Mucosa of rectum (tissue), 2 donors: ENCODE results near the gene MMP17.

Experiments
- H3K27ac ChIP-seq, 2 donors: one replicate each; pipeline ENCODE4 v1.7.0; 2013; ENCODE audit warnings: inconsistent platforms in 2 of 2, low read depth in 2 of 2, low read length in 2 of 2
- H3K27me3 ChIP-seq, 2 donors: one replicate each; pipeline ENCODE4 v1.7.0; 2013; ENCODE audit warnings: low read length in 2 of 2; ENCODE audit not compliant: control insufficient read depth in 2 of 2, insufficient read depth in 2 of 2
- H3K36me3 ChIP-seq, 2 donors: one replicate each; pipeline ENCODE4 v1.7.0; 2013; ENCODE audit warnings: low read length in 2 of 2; ENCODE audit not compliant: control insufficient read depth in 2 of 2, insufficient read depth in 2 of 2
- H3K4me1 ChIP-seq, 2 donors: one replicate each; pipeline ENCODE4 v1.7.0; 2013; ENCODE audit warnings: low read length in 2 of 2, mild to moderate bottlenecking in 1 of 2; ENCODE audit not compliant: control insufficient read depth in 2 of 2, insufficient read depth in 2 of 2
- H3K4me3 ChIP-seq, 2 donors: one replicate each; pipeline ENCODE4 v1.7.0; 2013; ENCODE audit warnings: low read length in 2 of 2
- H3K9ac ChIP-seq, 2 donors: one replicate each; pipeline ENCODE4 v1.7.0; 2013; ENCODE audit warnings: low read length in 2 of 2, low read depth in 1 of 2, mild to moderate bottlenecking in 1 of 2
- H3K9me3 ChIP-seq, 2 donors: one replicate each; pipeline ENCODE4 v1.7.0; 2013; ENCODE audit warnings: low read length in 2 of 2; ENCODE audit not compliant: control insufficient read depth in 2 of 2
- donor health status: healthy.
- donor health status: Normal muscosa, but diverticular disease.

The MMP17 gene

DNA sequence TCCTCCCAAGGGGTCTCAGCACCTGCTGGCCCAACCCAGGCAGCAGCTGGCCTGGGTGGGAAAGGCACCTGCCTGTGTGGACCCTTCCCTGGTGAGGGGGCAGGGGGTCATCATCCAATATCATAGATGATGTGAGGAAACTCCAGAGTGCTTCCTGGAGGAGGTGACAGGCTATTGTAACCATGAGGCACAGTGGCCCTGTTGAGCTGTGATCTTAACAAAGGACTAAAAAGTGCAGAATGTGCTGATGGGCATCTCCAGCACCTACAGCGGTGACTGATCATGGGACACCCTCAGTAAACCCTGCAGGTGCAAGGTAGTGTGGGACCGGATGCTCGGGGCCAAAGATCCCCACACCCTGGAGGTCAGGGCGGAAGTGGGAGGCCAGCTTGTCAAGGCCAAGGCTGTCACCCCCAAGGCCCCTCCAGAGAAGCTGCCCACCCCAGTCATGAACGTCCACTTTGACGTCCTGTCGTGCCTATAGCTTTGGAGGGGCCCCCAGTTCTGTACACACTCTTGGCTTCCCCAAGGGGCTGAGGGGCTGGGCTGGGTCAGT is 7.5 kb downstream of the MMP17 start:
- Histone ChIP-seq H3K4me3 (no peak overlapping the region), H3K4me1 (peaks cover 0 to 3% of the 10 kb centered on the region in 2 donors), H3K9me3 (no peaks in the 10 kb centered on the region), H3K36me3 (no peaks in the 10 kb centered on the region), H3K9ac (no peak overlapping the region), H3K27ac (no peak overlapping the region), H3K27me3 (peaks cover 16 to 17% of the 10 kb centered on the region in 2 donors)

DNA sequence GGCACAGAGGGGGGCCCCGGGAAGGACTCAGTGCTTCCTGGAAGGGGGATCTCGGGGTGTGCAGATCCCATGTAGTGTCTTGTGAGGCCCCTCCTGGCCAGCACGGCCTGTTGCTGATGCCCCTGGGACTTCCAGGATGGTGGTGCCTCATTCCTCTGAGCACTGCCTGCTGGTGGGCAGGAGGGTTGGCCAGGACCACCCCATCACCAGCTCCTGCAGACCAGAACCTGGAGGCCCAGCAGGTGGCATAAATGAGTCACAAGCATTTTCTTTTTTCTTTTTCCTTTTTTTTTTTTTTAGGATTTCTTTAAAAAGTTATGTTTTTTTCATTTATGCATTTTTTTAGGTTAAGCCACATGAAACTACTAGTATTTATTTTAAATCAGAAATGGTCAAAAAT is 8.0 kb downstream of the MMP17 start:
- Histone ChIP-seq H3K36me3 (no peaks in the 10 kb centered on the region), H3K27ac (no peak overlapping the region), H3K4me1 (no peaks in the 10 kb centered on the region), H3K4me3 (no peak overlapping the region), H3K27me3 (peaks cover 13 to 16% of the 10 kb centered on the region in 2 donors), H3K9ac (no peak overlapping the region), H3K9me3 (no peaks in the 10 kb centered on the region)

DNA sequence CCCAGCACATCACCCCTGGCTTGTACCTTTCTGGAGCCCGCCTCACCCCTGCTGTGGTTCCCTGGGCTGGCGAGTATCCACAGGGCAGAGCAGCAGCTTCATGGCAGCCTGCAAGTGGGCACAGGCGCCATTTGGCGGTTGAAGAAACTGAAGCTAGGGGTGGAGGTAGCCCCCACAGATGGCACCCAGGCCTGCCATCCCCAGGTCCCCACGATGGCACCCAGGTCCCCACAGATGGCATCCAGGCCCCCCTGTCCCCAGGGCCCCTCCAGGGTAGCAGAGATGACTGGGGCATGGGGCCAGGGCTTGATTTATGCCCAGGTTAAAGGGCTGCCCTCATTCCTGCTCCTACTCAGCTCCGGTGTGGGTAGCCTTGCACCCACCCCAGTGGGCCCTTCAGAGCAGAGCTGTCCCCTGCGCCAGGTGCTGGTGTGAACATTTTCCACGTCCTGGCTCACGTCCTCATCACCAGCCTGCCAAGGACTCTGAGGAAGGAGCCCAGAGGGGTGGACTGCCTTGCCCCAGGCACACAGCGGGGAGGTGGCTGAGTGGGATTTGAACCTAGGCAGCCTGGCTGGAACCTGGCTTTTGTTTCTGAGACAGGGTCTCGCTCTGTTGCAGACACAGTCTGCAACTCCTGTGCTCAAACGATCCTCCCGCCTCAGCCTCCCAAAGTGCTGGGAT is 8.7 kb downstream of the MMP17 start:
- no peak overlapping the region for H3K27ac ChIP-seq
- H3K27me3 ChIP-seq = peaks cover 13 to 14% of the 10 kb centered on the region in 2 donors

DNA sequence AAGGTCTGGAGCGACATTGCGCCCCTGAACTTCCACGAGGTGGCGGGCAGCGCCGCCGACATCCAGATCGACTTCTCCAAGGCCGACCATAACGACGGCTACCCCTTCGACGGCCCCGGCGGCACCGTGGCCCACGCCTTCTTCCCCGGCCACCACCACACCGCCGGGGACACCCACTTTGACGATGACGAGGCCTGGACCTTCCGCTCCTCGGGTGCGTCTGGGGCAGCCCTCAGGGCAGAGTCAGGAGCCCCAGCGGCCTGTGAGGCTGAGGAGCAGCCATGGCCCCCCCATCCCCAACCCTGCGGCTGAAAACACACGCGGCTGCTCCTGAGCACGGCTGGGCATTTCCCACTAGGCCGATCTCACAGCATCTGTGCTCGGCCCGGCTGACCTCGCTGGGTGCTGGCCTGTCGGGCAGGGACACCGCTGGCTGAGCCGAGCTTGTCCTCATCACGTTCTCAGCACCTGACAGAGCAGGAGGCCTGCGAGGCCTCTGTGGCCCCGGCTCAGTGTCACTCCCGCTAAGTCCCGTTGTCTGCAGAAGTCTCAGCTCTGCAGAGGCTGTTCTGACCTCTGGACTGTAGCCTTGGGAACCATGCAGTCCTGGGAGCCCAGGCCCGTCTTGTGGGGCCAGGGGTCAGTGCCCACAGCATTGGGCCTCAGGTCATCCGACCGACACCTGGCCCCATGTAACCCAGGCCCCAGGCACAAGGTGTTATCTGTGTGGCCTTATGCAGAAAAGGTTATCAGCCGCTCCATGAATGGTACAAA is 12.6 kb downstream of the MMP17 start:
- Histone ChIP-seq H3K27ac (no peak overlapping the region), H3K9ac (no peak overlapping the region), H3K9me3 (no peaks in the 10 kb centered on the region), H3K36me3 (no peaks in the 10 kb centered on the region), H3K4me3 (no peak overlapping the region), H3K4me1 (no peaks in the 10 kb centered on the region), H3K27me3 (no peaks in the 10 kb centered on the region)

More for the DNA sequence above, 8.7 kb downstream of the MMP17 start:
- Histone ChIP-seq H3K4me1 (no peaks in the 10 kb centered on the region), H3K9ac (no peak overlapping the region), H3K36me3 (no peaks in the 10 kb centered on the region), H3K9me3 (no peaks in the 10 kb centered on the region), H3K4me3 (no peak overlapping the region)

DNA sequence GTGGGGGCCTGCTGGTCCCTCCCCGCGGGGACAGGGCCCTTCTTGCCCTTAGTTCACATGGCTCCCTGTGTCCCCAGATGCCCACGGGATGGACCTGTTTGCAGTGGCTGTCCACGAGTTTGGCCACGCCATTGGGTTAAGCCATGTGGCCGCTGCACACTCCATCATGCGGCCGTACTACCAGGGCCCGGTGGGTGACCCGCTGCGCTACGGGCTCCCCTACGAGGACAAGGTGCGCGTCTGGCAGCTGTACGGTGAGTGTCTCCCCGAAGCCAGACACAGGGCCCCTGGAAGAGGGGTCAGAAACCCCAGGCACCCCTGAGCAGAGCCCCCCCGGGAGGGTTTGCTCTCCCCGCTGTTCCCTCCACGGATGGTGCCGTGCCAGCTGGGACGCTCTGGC is 13.4 kb downstream of the MMP17 start:
- Histone ChIP-seq H3K27ac (no peak overlapping the region), H3K36me3 (no peaks in the 10 kb centered on the region), H3K4me1 (no peaks in the 10 kb centered on the region), H3K27me3 (no peaks in the 10 kb centered on the region), H3K4me3 (no peak overlapping the region), H3K9me3 (no peaks in the 10 kb centered on the region), H3K9ac (no peak overlapping the region)

DNA sequence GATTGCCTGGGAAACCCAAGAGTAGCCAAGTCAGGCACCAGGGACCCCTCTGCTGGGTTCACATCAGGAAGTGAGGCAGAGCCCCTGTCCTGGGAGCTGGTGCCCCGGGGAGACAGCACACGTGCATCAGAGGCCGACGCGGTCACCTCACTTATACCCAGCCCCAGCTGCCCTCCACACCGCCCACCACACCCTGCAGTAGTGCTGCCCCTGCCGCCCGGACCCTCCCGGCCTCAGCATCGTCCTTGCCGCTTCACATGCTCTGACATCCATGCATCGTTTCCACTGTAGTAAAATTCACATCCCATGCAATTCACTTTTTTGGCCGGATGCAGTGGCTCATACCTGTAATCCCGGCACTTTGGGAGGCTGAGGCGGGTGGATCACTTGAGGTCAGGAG is 14.0 kb downstream of the MMP17 start:
- Histone ChIP-seq H3K4me3 (no peak overlapping the region), H3K27me3 (no peaks in the 10 kb centered on the region), H3K9ac (no peak overlapping the region), H3K27ac (no peak overlapping the region), H3K4me1 (no peaks in the 10 kb centered on the region), H3K9me3 (no peaks in the 10 kb centered on the region), H3K36me3 (no peaks in the 10 kb centered on the region)

DNA sequence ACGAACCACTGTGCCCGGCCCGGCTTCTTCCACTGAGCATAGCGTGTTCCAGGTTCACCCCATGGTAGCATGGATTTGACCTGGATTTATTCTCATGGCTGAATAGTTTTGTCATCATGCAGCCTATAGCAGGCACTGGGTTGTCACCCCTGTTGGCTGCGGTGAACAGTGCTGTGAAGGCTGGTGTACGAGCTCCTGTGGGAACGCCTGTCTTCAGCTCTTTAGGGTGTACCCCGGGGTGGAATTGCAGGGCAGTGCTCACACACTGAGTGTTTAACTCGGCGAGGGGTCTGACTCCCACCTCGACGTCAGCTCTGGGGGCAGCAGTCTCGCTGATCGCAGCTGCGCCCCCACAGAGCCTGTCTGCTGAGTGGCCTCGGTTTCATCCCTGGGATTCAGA is 15.3 kb downstream of the MMP17 start:
- Histone ChIP-seq H3K27me3 (no peaks in the 10 kb centered on the region), H3K4me3 (no peak overlapping the region), H3K36me3 (no peaks in the 10 kb centered on the region)

DNA sequence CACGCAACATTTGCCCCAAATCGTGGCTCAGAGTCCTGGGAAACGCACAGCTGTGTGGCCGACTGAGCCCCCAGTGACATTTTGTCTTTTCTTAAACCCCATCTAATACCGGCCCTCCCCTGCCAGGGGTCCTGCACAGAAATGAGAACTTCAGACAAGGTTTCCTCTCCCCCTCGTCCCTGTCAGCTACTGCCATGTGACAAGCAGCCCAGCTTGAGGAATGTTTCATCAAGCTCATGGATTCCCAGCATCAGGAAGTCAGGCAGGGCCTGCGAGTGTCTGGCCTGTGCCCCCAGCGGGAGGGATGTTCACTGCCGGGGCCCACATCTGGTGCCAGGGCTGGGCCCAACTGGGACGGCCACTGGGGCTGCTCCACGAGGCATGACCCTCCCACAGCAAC is 15.9 kb downstream of the MMP17 start:
- Histone ChIP-seq H3K27me3 (no peaks in the 10 kb centered on the region), H3K4me1 (no peaks in the 10 kb centered on the region), H3K9me3 (no peaks in the 10 kb centered on the region), H3K27ac (no peak overlapping the region), H3K4me3 (no peak overlapping the region), H3K36me3 (no peaks in the 10 kb centered on the region), H3K9ac (no peak overlapping the region)

More for the DNA sequence above, 15.3 kb downstream of the MMP17 start:
- Histone ChIP-seq H3K9ac (no peak overlapping the region), H3K9me3 (no peaks in the 10 kb centered on the region), H3K4me1 (no peaks in the 10 kb centered on the region), H3K27ac (no peak overlapping the region)

DNA sequence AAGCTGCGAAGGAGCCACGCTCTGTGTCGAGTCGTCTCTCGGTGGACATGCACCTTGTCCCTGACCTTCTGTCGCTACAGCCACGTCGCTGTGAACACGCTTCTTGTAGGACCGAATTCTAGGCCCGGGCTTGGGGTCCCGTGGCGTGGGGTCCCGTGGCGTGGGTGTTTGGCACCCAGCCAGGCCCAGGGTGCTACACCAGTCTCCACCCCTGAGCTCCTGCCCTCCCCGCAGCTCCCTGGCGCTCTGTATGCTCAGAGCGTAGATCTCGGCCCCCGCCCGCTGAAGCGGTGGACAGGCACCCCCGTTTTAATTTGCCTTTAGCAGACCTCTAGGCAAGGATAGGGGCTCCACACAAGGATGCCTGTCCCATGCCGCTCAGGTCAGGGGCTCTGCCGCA is 16.5 kb downstream of the MMP17 start:
- H3K36me3 ChIP-seq = no peaks in the 10 kb centered on the region

DNA sequence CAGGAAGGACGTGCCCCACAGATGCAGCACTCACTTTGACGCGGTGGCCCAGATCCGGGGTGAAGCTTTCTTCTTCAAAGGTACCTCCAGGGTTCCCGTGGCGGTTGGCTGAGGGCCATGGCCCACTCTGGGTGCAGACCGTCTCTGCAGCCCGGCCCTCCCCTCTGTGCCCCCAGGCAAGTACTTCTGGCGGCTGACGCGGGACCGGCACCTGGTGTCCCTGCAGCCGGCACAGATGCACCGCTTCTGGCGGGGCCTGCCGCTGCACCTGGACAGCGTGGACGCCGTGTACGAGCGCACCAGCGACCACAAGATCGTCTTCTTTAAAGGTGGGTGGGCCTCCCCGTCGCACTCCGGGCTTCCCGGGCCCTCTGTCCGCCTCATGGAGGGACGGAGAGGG is 16.9 kb downstream of the MMP17 start:
- Histone ChIP-seq H3K27me3 (no peaks in the 10 kb centered on the region), H3K27ac (no peak overlapping the region), H3K36me3 (no peaks in the 10 kb centered on the region), H3K9me3 (no peaks in the 10 kb centered on the region), H3K4me1 (no peaks in the 10 kb centered on the region), H3K9ac (no peak overlapping the region), H3K4me3 (no peak overlapping the region)

More for the DNA sequence above, 16.5 kb downstream of the MMP17 start:
- no peaks in the 10 kb centered on the region for H3K4me1 ChIP-seq
- H3K27ac ChIP-seq = no peak overlapping the region
- H3K9ac ChIP-seq = no peak overlapping the region
- no peaks in the 10 kb centered on the region for H3K27me3 ChIP-seq
- H3K4me3 ChIP-seq = no peak overlapping the region
- H3K9me3 ChIP-seq = no peaks in the 10 kb centered on the region
